Measurements from ENCODE around the gene PHKG2. TPM values are rescaled to one million over a fixed set of nuclear protein-coding genes. Genes with fewer than 3 reads are reported as not detected.
A peak's percentile ranks its signal among the peaks of the same experiment; 100 is the strongest.

PHKG2 gene
- total and polyA plus RNA-seq, 10 donors, result 28.5 to 51.6 (median 34.5) TPM

DNA sequence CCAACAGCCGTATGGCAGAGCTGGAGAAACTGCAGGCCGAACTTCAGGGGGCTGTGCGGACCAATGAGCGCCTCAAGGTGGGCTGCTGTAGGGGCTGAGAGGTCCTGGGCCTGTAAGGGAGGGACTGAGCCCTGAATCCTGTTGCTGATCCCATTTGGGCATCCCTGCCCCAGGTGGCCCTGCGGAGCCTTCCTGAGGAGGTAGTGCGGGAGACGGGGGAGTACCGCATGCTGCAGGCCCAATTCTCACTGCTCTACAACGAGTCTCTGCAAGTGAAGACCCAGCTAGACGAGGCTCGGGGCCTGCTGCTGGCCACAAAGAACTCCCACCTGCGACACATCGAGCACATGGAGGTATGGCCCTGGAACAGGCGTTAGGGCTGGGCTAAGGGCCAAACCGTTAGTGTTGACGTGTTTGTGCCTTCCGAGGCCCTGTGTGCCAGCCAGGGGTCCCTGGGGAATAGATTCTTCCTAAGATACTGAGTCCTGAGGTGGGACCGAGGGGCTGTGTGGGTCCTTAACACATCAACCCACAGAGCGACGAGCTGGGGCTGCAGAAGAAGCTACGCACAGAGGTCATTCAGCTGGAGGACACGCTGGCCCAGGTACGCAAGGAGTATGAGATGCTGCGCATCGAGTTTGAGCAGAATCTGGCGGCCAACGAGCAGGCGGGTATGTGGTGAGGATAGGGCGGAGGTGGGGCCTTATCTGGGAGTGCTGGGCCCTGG, 18.1 kb downstream of the PHKG2 start:
- Histone ChIP-seq H3K27ac (no peak overlapping the region), H3K4me3 (no peak overlapping the region), H3K9me3 (no peaks in the 10 kb centered on the region), H3K36me3 (peaks cover 5 to 85% (median 81%) of the 10 kb centered on the region in 6 donors), H3K4me1 (peaks cover 14 to 66% (median 48%) of the 10 kb centered on the region in 6 donors), H3K27me3 (replicated peaks in 1 of 7) (no peaks in the 10 kb centered on the region)
- DNase-seq, result no peak
- TF ChIP-seq POLR2A (IDR thresholded peaks at IDR 0.05) (no peak), POLR2AphosphoS5 (IDR thresholded peaks at IDR 0.05) (peak in 2 of 3 donors; percentile 39 to 43)
- WGBS, 5 donors, result 86 to 94% (median 94%) methylated on average over 21 to 29 of the region's 29 CpGs
- intact Hi-C loops (cut with DNase I; ENCODE audit: low total_unique reads), result no loop called here

DNA sequence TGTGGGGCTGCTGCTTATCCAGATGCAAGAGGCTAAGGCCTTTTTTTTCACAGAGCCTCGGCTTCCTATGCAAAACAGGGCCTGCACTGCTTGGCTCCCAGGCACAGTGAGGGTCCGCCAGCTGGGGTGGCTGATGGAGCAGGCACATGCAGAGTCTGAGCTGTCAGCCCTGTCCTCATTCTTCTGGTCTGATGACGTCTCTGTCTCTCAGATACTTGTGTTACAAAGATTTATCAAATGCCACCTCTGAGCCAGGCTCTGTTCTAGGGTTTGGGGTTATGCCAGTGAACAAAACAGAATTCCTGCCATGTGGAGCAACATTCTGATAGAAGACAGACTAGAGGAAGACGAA, 18.7 kb downstream of the PHKG2 start:
- peaks cover 5 to 90% (median 87%) of the 10 kb centered on the region in 6 donors for H3K36me3 ChIP-seq
- no peaks in the 10 kb centered on the region for H3K9me3 ChIP-seq
- intact Hi-C loops (cut with DNase I; ENCODE audit: low total_unique reads), result no loop called here
- no peaks in the 10 kb centered on the region for H3K27me3 ChIP-seq (replicated peaks in 1 of 7)
- TF ChIP-seq, protein P1, sequence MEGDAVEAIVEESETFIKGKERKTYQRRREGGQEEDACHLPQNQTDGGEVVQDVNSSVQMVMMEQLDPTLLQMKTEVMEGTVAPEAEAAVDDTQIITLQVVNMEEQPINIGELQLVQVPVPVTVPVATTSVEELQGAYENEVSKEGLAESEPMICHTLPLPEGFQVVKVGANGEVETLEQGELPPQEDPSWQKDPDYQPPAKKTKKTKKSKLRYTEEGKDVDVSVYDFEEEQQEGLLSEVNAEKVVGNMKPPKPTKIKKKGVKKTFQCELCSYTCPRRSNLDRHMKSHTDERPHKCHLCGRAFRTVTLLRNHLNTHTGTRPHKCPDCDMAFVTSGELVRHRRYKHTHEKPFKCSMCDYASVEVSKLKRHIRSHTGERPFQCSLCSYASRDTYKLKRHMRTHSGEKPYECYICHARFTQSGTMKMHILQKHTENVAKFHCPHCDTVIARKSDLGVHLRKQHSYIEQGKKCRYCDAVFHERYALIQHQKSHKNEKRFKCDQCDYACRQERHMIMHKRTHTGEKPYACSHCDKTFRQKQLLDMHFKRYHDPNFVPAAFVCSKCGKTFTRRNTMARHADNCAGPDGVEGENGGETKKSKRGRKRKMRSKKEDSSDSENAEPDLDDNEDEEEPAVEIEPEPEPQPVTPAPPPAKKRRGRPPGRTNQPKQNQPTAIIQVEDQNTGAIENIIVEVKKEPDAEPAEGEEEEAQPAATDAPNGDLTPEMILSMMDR (IDR thresholded peaks at IDR 0.05 in 8 of 11, conservative IDR thresholded peaks at IDR 0.05 in 3 of 11), result no peak
- TF ChIP-seq POLR2AphosphoS5 (IDR thresholded peaks at IDR 0.05) (no peak), POLR2A (IDR thresholded peaks at IDR 0.05) (no peak)
- H3K4me1 ChIP-seq, result peaks cover 14 to 61% (median 45%) of the 10 kb centered on the region in 6 donors
- H3K27ac ChIP-seq, result no peak overlapping the region
- H3K4me3 ChIP-seq, result no peak overlapping the region
- WGBS, 5 donors, result 81 to 95% (median 83%) methylated on average over 4 of the region's 4 CpGs
- no peak for DNase-seq

DNA sequence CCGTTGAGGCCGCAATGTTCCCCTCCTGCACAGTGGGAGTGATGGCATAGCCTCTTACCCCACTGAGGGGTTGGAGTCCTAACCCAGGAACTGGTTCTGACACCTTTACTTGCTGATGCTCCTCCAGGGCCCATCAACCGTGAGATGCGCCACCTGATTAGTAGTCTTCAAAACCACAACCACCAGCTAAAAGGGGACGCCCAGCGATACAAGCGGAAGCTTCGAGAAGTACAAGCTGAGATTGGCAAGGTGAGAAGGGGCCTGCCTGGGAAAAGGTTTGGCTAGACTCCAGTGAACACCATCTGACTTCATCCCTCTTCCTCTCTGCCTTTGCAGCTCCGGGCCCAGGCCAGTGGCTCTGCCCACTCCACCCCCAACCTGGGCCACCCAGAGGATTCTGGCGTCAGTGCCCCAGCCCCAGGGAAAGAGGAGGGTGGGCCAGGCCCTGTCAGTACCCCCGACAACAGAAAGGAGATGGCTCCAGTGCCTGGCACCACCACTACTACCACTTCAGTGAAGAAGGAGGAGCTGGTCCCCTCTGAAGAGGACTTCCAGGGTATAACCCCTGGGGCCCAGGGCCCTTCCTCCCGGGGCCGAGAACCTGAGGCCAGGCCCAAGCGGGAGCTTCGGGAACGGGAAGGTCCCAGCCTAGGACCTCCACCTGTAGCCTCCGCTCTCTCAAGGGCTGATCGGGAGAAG, 19.7 kb downstream of the PHKG2 start:
- 73 to 89% (median 86%) methylated on average over 12 to 18 of the region's 18 CpGs for WGBS, 5 donors
- Histone ChIP-seq H3K27me3 (replicated peaks in 1 of 7) (no peaks in the 10 kb centered on the region), H3K4me3 (no peak overlapping the region), H3K4me1 (peaks cover 11 to 55% (median 40%) of the 10 kb centered on the region in 6 donors), H3K27ac (peak overlapping the region in 3 of 8 donors; percentile 0 to 46 (median 40)), H3K9me3 (no peaks in the 10 kb centered on the region), H3K36me3 (peaks cover 5 to 100% (median 97%) of the 10 kb centered on the region in 6 donors)
- TF ChIP-seq, protein P1 (IDR thresholded peaks at IDR 0.05 in 8 of 11, conservative IDR thresholded peaks at IDR 0.05 in 3 of 11), result no peak
- peak in 2 of 3 donors; percentile 31 to 34 for TF ChIP-seq POLR2AphosphoS5 (IDR thresholded peaks at IDR 0.05)
- intact Hi-C loops (cut with DNase I; ENCODE audit: low total_unique reads), result no loop called here
- DNase-seq, result peak; percentile 80

DNA sequence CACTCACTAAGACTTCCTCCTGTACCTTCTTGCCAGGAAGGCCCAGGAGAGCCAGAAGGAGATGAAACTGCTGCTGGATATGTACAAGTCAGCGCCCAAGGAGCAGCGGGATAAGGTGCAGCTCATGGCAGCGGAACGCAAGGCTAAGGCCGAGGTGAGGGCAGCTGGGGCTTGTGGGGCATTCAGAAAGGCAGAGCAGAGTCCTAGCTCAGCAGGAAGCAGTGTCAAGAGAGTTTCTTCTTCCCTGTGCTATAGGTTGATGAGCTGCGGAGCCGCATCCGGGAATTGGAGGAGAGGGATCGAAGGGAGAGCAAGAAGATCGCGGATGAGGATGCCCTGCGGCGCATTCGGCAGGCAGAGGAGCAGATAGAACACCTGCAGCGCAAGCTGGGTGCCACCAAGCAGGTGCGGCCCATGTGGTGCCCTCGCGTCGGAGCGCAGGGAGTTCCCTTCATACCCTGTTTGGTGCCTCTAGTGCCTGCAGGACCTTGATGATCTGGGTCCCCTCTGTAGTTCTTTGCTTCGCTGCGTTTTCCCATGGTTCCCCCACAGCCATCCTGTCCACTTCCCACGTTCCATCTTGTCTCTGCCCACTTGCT, 20.5 kb downstream of the PHKG2 start:
- peak overlapping the region in 2 of 8 donors; percentile 0 to 46 for H3K27ac ChIP-seq
- no peaks in the 10 kb centered on the region for H3K9me3 ChIP-seq
- H3K4me3 ChIP-seq, result no peak overlapping the region
- TF ChIP-seq POLR2A (IDR thresholded peaks at IDR 0.05) (no peak), POLR2AphosphoS5 (IDR thresholded peaks at IDR 0.05) (peak in 1 of 3 donors; percentile 31)
- peaks cover 4 to 48% (median 33%) of the 10 kb centered on the region in 6 donors for H3K4me1 ChIP-seq
- H3K27me3 ChIP-seq (replicated peaks in 1 of 7), result no peaks in the 10 kb centered on the region
- H3K36me3 ChIP-seq, result peaks cover 5 to 100% (median 99%) of the 10 kb centered on the region in 6 donors
- peak; percentile 64 for DNase-seq
- intact Hi-C loops (cut with DNase I; ENCODE audit: low total_unique reads), result no loop called here
- WGBS, 5 donors, result 93 to 98% (median 97%) methylated on average over 23 of the region's 23 CpGs

All from spleen (tissue), 11 donors.